K562 (cell line): ENCODE results near the gene IL20RB. TPM values are rescaled to one million over a fixed set of nuclear protein-coding genes. Genes with fewer than 3 reads are reported as not detected.

Experiments
- ATAC-seq: fragments of 200-7000 bp; cut with Tn5 transposase; 3 replicates; pipeline ENCODE4 v1.9.1; 2020; ENCODE audit warnings: moderate library complexity
- BruUV-seq: library from RNA; stranded (reverse); fragments of 400-500 nt; replicated peaks from 2 replicates; lab custom pipeline; 2021; lab: Mats Ljungman, UMichigan
- CTCF ChIA-PET: fragments of 300-600 bp; formaldehyde crosslinking; extraction: SDS; loops from one replicate; lab custom pipeline; 2021; ENCODE audit warnings: low intra/inter-chr PET ratio; lab: Yijun Ruan, JAX
- POLR2A ChIA-PET: fragments of 300-600, 350-650 bp; sonication (Branson Sonifier 250); formaldehyde crosslinking; extraction: SDS; loops from one replicate; lab custom pipeline; 2021; ENCODE audit warnings: antibody characterized with exemption, inconsistent platforms; lab: Yijun Ruan, JAX
- DNase-seq, 4 experiments: peaks; one replicate each; pipeline versions ENCODE4 v3.0.0 to v3.0.0-alpha.2; 2011 to 2018; ENCODE audit warnings: low spot score in 3 of 4, mixed read lengths in 3 of 4; ENCODE audit errors: extremely low read depth in 1 of 4
- FAIRE-seq: peaks from 2 replicates; lab custom pipeline; 2011; peaks lifted over from hg19 to GRCh38; lab: Jason Lieb, UNC
- H2AFZ ChIP-seq: 2 replicates; pipeline ENCODE4 v1.6.0; 2011; ENCODE audit warnings: low read depth, low read length, control low read depth, inconsistent platforms
- H3K27ac ChIP-seq: fragments of 200-600 bp; 3 replicates; pipeline ENCODE4 v1.8.0; 2011; ENCODE audit warnings: low read depth, mild to moderate bottlenecking, control low read depth, inconsistent platforms, low read length, moderate library complexity, mixed read lengths; ENCODE audit errors: extremely low read depth
- H3K27me3 ChIP-seq, 2 experiments: fragments of 300-600 bp in 1 of 2; 2 replicates in 1 of 2; 3 replicates in 1 of 2; pipeline versions ENCODE4 v1.6.0 to v1.8.0; 2011; ENCODE audit warnings: inconsistent platforms in 2 of 2, low read length in 2 of 2, mild to moderate bottlenecking in 1 of 2, mixed read lengths in 1 of 2, moderate library complexity in 1 of 2; ENCODE audit not compliant: control insufficient read depth in 2 of 2, insufficient read depth in 2 of 2
- H3K36me3 ChIP-seq: fragments of 300-600 bp; 3 replicates; pipeline ENCODE4 v1.8.0; 2011; ENCODE audit warnings: mild to moderate bottlenecking, low read length, inconsistent platforms; ENCODE audit not compliant: control insufficient read depth, insufficient read depth
- H3K4me1 ChIP-seq, 2 experiments: fragments of 200-600 bp in 1 of 2; replicated peaks in 1 of 2; 2 replicates in 1 of 2; 3 replicates in 1 of 2; pipeline versions ENCODE4 v1.5.1 to v1.8.0; 2011; ENCODE audit warnings: inconsistent platforms in 2 of 2, low read length in 2 of 2, mild to moderate bottlenecking in 1 of 2, mixed read lengths in 1 of 2, moderate library complexity in 1 of 2; ENCODE audit not compliant: control insufficient read depth in 2 of 2, insufficient read depth in 2 of 2
- H3K4me2 ChIP-seq: 2 replicates; pipeline ENCODE4 v1.6.1; 2011; ENCODE audit warnings: low read length, control low read depth, inconsistent platforms, mixed read lengths; ENCODE audit not compliant: insufficient read depth
- H3K4me3 ChIP-seq: fragments of 200-600 bp; sonication (generic), shearing (Covaris generic); 2 replicates; pipeline ENCODE4 v1.5.1; 2016; ENCODE audit warnings: control low read depth, inconsistent platforms
- H3K79me2 ChIP-seq: fragments of 200-600 bp; 3 replicates; pipeline ENCODE4 v1.8.0; 2011; ENCODE audit warnings: low read length, inconsistent platforms; ENCODE audit not compliant: control insufficient read depth, insufficient read depth
- H3K9ac ChIP-seq, 2 experiments: 2 replicates each; pipeline versions ENCODE4 v1.6.0 to v1.6.1; 2011; ENCODE audit warnings: low read depth in 2 of 2, low read length in 2 of 2, control low read depth in 1 of 2, inconsistent platforms in 1 of 2, mild to moderate bottlenecking in 1 of 2, mixed read lengths in 1 of 2; ENCODE audit not compliant: insufficient read depth in 1 of 2
- H3K9me1 ChIP-seq: one replicate; pipeline ENCODE4 v1.6.0; 2011; ENCODE audit warnings: inconsistent platforms, mild to moderate bottlenecking, low read length, moderate library complexity; ENCODE audit not compliant: control insufficient read depth, insufficient read depth
- H3K9me3 ChIP-seq: replicated peaks from 2 replicates; pipeline ENCODE4 v1.5.1; 2011; ENCODE audit warnings: low read depth, low read length, inconsistent platforms; ENCODE audit not compliant: control insufficient read depth, insufficient read depth
- H4K20me1 ChIP-seq: replicated peaks from 2 replicates; pipeline ENCODE4 v1.6.1; 2011; ENCODE audit warnings: low read length, inconsistent platforms, mixed read lengths; ENCODE audit not compliant: control insufficient read depth, insufficient read depth
- ADNP ChIP-seq: fragments of 200-800 bp; sonication (Bioruptor generic); IDR thresholded peaks from 2 replicates; pipeline ENCODE4 v1.6.1; 2016; ENCODE audit warnings: missing genetic modification characterization, missing compliant biosample characterization
- BRD9 ChIP-seq: fragments of 450-650 bp; IDR thresholded peaks from 2 replicates; pipeline ENCODE4 v1.6.1; 2018; ENCODE audit warnings: low read depth; ENCODE audit not compliant: partially characterized antibody
- CBX5 ChIP-seq: IDR thresholded peaks from 2 replicates; pipeline ENCODE4 v1.6.1; 2014; ENCODE audit warnings: low read depth, borderline replicate concordance
- FOS ChIP-seq: IDR thresholded peaks from 3 replicates; pipeline ENCODE4 v1.6.1; 2011; ENCODE audit not compliant: insufficient read length; ENCODE audit errors: extremely low read depth
- FOXP1 ChIP-seq: sonication (generic); formaldehyde crosslinking; IDR thresholded peaks from 2 replicates; pipeline ENCODE4 v1.8.0; 2022; ENCODE audit warnings: mild to moderate bottlenecking, missing genetic modification reagents
- HMG20A ChIP-seq: fragments of 450-650 bp; formaldehyde crosslinking; conservative IDR thresholded peaks from 2 replicates; pipeline ENCODE4 v1.4.0; 2020; ENCODE audit warnings: mild to moderate bottlenecking, mixed read lengths
- KDM2B ChIP-seq: fragments of 250-450 bp; sonication (Bioruptor Pico); IDR thresholded peaks from 2 replicates; pipeline ENCODE4 v1.8.0; 2021; ENCODE audit warnings: mild to moderate bottlenecking, moderate library complexity
- NCOA2 ChIP-seq, 2 experiments: fragments of 450-650 bp; IDR thresholded peaks; 2 replicates each; pipeline ENCODE4 v1.6.1; 2018; ENCODE audit warnings: mild to moderate bottlenecking in 2 of 2, moderate library complexity in 1 of 2; ENCODE audit not compliant: partially characterized antibody in 2 of 2
- NRF1 ChIP-seq, 2 experiments: fragments of 450-650 bp; IDR thresholded peaks in 1 of 2; conservative IDR thresholded peaks in 1 of 2; 2 replicates each; pipeline ENCODE4 v1.6.1; 2014; ENCODE audit warnings: mild to moderate bottlenecking in 2 of 2
- POLR3G ChIP-seq: IDR thresholded peaks from 2 replicates; pipeline ENCODE4 v1.6.1; 2011; ENCODE audit not compliant: insufficient read length, insufficient replicate concordance; ENCODE audit errors: extremely low read depth
- SOX6 ChIP-seq: fragments of 450-650 bp; IDR thresholded peaks from 2 replicates; pipeline ENCODE4 v1.6.1; 2014; ENCODE audit warnings: mild to moderate bottlenecking
- SREBF2 ChIP-seq: sonication (generic); formaldehyde crosslinking; IDR thresholded peaks from 2 replicates; pipeline ENCODE4 v1.4.0; 2020; ENCODE audit warnings: mild to moderate bottlenecking, missing genetic modification reagents
- SRSF9 ChIP-seq: fragments of 200-400 bp; formaldehyde crosslinking; IDR thresholded peaks from 2 replicates; pipeline ENCODE4 v1.6.1; 2017; ENCODE audit warnings: low read depth, low read length, borderline replicate concordance
- ZNF766 ChIP-seq: fragments of 200-800 bp; sonication (Bioruptor generic); conservative IDR thresholded peaks from 2 replicates; pipeline ENCODE4 v1.6.1; 2016; ENCODE audit warnings: missing genetic modification characterization, missing compliant biosample characterization
- WGBS: fragments of 100-300 bp; shearing (Covaris generic); methylation state at CpG from one replicate; pipeline ENCODE4 v1.1.6; 2016; ENCODE audit warnings: low coverage, mixed read lengths; ENCODE audit not compliant: insufficient coverage; ENCODE audit errors: missing lambda C conversion rate; 5-methylcytosine and 5-hydroxymethylcytosine counted together
- in situ Hi-C: fragments of 300-500 bp; cut with MboI; formaldehyde crosslinking; loops from 4 replicates; pipeline ENCODE4 v1.15.0; 2018; ENCODE audit warnings: inconsistent platforms, mixed read lengths
- intact Hi-C: fragments of 100-400 bp; cut with micrococcal nuclease; formaldehyde crosslinking; loops from 2 replicates; pipeline ENCODE4 v1.14.2; 2022
- polyA plus RNA-seq, 8 experiments: library from polyadenylated mRNA; depleted of rRNA in 4 of 8; stranded (reverse) in 5 of 8; unstranded in 3 of 8; fragments of >200 nt; fragmentation: Nextera tagmentation in 2 of 8; fragmentation: Illumina TruSeq in 1 of 8; extraction: Ambion mirVana in 2 of 8; extraction: Trizol in 1 of 8; gene quantifications; 2 replicates each; pipeline versions ENCODE4 v1.2.1 to v1.2.3, GENCODE V29; 2011 to 2014; ENCODE audit warnings: inconsistent platforms in 1 of 8, missing spikeins in 1 of 8
- total RNA-seq, 7 experiments: library from RNA; depleted of rRNA in 6 of 7; stranded (reverse); fragments of >200 nt in 6 of 7; fragmentation: Illumina TruSeq in 2 of 7; extraction: Trizol in 2 of 7; gene quantifications; 2 replicates each; pipeline versions ENCODE4 v1.2.1 to v1.2.3, GENCODE V29; 2011 to 2021; ENCODE audit warnings: low replicate concordance in 1 of 7
- TF ChIP-seq, protein P1 (sequence below): fragments of 450-650 bp; IDR thresholded peaks from 2 replicates; pipeline ENCODE4 v1.6.1; 2016; ENCODE audit warnings: borderline replicate concordance
- TF ChIP-seq, protein P2 (sequence below): fragments of 450-650 bp; IDR thresholded peaks from 2 replicates; pipeline ENCODE4 v1.6.1; 2017; ENCODE audit warnings: antibody characterized with exemption, mild to moderate bottlenecking
- TF ChIP-seq, protein P3 (sequence below): sonication (generic); formaldehyde crosslinking; IDR thresholded peaks from 2 replicates; pipeline ENCODE4 v1.8.1; 2022; ENCODE audit warnings: missing genetic modification reagents

The IL20RB gene
- total and polyA plus RNA-seq, 9 of the 15 experiments (the other 6 are each of a cell fraction or from before 2014, with no cell fraction given) = 0.77 to 9.9 (median 6.1) TPM

DNA sequence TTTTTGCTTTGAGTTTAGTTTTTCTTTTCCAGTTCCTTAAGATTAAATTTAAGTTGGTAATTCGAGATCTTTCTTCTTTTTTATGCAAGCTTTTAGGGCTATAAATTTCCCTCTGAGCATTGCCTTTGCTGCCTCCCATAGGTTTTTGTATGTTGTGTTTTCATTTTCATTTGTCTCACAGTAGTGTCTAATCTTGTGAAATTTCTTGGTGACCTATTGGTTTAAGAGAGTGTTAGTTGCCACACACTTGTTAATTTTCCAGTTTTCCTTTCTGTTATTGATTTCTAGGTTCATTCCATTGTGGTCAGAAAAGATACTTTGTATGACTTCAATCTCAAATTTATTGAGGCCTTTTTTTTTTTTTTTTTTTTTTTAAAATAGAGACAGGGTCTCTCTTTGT is 18.3 kb upstream of the IL20RB start:
- in situ Hi-C loops (no loop called here), intact Hi-C loops (no loop called here)
- ATAC-seq (no peak), DNase-seq (no peak), FAIRE-seq (no peak)
- H3K4me3 ChIP-seq = no peak overlapping the region
- ChIA-PET POLR2A (interaction anchor here (1.9 kb wide), 1 partner anchor 12 kb away, joined by 4 read pairs; no protein-coding TSS in a partner anchor), CTCF (no interaction called here)
- H3K9me1 ChIP-seq = no peaks in the 10 kb centered on the region
- no peaks in the 10 kb centered on the region for H3K27me3 ChIP-seq
- 38% methylated on average over 1 of the region's 1 CpG for WGBS
- no peak overlapping the region for H3K9ac ChIP-seq
- peaks cover 0 to 2% of the 10 kb centered on the region in 2 experiments; a peak in 1 of 5 replicates for H3K4me1 ChIP-seq
- H4K20me1 ChIP-seq = no peaks in the 10 kb centered on the region
- H3K4me2 ChIP-seq = no peak overlapping the region
- H3K27ac ChIP-seq = no peak overlapping the region
- no peak overlapping the region for H2AFZ ChIP-seq
- peaks cover 2% of the 10 kb centered on the region; the same call in 2 of the 3 replicates for H3K36me3 ChIP-seq
- no peaks in the 10 kb centered on the region for H3K9me3 ChIP-seq
- BruUV-seq = no TSS peak
- H3K79me2 ChIP-seq = peaks cover 50% of the 10 kb centered on the region
- TF ChIP-seq, protein P1, sequence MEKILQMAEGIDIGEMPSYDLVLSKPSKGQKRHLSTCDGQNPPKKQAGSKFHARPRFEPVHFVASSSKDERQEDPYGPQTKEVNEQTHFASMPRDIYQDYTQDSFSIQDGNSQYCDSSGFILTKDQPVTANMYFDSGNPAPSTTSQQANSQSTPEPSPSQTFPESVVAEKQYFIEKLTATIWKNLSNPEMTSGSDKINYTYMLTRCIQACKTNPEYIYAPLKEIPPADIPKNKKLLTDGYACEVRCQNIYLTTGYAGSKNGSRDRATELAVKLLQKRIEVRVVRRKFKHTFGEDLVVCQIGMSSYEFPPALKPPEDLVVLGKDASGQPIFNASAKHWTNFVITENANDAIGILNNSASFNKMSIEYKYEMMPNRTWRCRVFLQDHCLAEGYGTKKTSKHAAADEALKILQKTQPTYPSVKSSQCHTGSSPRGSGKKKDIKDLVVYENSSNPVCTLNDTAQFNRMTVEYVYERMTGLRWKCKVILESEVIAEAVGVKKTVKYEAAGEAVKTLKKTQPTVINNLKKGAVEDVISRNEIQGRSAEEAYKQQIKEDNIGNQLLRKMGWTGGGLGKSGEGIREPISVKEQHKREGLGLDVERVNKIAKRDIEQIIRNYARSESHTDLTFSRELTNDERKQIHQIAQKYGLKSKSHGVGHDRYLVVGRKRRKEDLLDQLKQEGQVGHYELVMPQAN = no peak
- TF ChIP-seq FOS (no peak), SREBF2 (CRISPR knock-in tag) (no peak), NCOA2 (IDR thresholded peaks at IDR 0.05; ENCODE audit: partially characterized antibody in 2 of 2) (no peak), KDM2B (CRISPR knock-in tag) (no peak), FOXP1 (no peak), NRF1 (conservative IDR thresholded peaks at IDR 0.05 in 1 of 2, IDR thresholded peaks at IDR 0.05 in 1 of 2) (no peak), SRSF9 (no peak), CBX5 (no peak), ADNP (no peak), ZNF766 (CRISPR knock-in tag) (no peak), HMG20A (CRISPR knock-in tag) (no peak), BRD9 (no peak), POLR3G (no peak), SOX6 (no peak)
- TF ChIP-seq, protein P2, sequence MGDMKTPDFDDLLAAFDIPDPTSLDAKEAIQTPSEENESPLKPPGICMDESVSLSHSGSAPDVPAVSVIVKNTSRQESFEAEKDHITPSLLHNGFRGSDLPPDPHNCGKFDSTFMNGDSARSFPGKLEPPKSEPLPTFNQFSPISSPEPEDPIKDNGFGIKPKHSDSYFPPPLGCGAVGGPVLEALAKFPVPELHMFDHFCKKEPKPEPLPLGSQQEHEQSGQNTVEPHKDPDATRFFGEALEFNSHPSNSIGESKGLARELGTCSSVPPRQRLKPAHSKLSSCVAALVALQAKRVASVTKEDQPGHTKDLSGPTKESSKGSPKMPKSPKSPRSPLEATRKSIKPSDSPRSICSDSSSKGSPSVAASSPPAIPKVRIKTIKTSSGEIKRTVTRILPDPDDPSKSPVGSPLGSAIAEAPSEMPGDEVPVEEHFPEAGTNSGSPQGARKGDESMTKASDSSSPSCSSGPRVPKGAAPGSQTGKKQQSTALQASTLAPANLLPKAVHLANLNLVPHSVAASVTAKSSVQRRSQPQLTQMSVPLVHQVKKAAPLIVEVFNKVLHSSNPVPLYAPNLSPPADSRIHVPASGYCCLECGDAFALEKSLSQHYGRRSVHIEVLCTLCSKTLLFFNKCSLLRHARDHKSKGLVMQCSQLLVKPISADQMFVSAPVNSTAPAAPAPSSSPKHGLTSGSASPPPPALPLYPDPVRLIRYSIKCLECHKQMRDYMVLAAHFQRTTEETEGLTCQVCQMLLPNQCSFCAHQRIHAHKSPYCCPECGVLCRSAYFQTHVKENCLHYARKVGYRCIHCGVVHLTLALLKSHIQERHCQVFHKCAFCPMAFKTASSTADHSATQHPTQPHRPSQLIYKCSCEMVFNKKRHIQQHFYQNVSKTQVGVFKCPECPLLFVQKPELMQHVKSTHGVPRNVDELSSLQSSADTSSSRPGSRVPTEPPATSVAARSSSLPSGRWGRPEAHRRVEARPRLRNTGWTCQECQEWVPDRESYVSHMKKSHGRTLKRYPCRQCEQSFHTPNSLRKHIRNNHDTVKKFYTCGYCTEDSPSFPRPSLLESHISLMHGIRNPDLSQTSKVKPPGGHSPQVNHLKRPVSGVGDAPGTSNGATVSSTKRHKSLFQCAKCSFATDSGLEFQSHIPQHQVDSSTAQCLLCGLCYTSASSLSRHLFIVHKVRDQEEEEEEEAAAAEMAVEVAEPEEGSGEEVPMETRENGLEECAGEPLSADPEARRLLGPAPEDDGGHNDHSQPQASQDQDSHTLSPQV = no peak
- TF ChIP-seq, protein P3, sequence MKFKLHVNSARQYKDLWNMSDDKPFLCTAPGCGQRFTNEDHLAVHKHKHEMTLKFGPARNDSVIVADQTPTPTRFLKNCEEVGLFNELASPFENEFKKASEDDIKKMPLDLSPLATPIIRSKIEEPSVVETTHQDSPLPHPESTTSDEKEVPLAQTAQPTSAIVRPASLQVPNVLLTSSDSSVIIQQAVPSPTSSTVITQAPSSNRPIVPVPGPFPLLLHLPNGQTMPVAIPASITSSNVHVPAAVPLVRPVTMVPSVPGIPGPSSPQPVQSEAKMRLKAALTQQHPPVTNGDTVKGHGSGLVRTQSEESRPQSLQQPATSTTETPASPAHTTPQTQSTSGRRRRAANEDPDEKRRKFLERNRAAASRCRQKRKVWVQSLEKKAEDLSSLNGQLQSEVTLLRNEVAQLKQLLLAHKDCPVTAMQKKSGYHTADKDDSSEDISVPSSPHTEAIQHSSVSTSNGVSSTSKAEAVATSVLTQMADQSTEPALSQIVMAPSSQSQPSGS = no peak
